ENCODE data around the gene KCNH6. TPM values are rescaled to one million over a fixed set of nuclear protein-coding genes. Genes with fewer than 3 reads are reported as not detected.

The KCNH6 gene
- total RNA-seq, 2 donors from 2014 or later, result not detected

- no peak overlapping the region for H3K4me3 Mint-ChIP-seq
- H3K27me3 Mint-ChIP-seq (ENCODE audit: low read depth), result no peaks in the 10 kb centered on the region
- peaks cover 43% of the 10 kb centered on the region for H3K4me1 Mint-ChIP-seq (ENCODE audit: low read depth)
- ATAC-seq (replicated peaks in 1 of 2) (peak; percentile 77 to 92), DNase-seq (no peak)
- no peaks in the 10 kb centered on the region for H3K9me3 Mint-ChIP-seq
- peaks cover 3 to 6% of the 10 kb centered on the region in 2 donors for H3K36me3 Mint-ChIP-seq (ENCODE audit: insufficient read depth in 2 of 2)
- peak overlapping the region; percentile 75 for H3K27ac Mint-ChIP-seq
These were observed 48.6 kb downstream of the KCNH6 start for GRCh38 chr17:63571632-63572310.

- peaks cover 37% of the 10 kb centered on the region for H3K4me1 Mint-ChIP-seq (ENCODE audit: low read depth)
- DNase-seq (no peak), ATAC-seq (replicated peaks in 1 of 2) (no peak)
- no peaks in the 10 kb centered on the region for H3K27me3 Mint-ChIP-seq (ENCODE audit: low read depth)
- no peak overlapping the region for H3K27ac Mint-ChIP-seq
- no peak overlapping the region for H3K4me3 Mint-ChIP-seq
- H3K9me3 Mint-ChIP-seq, result no peaks in the 10 kb centered on the region
- peaks cover 3 to 6% of the 10 kb centered on the region in 2 donors for H3K36me3 Mint-ChIP-seq (ENCODE audit: insufficient read depth in 2 of 2)
These were observed 50.5 kb downstream of the KCNH6 start for GRCh38 chr17:63573634-63574033.

GRCh38 chr17:63578027-63578768, 55.0 kb downstream of the KCNH6 start:
- Mint-ChIP-seq H3K36me3 (ENCODE audit: insufficient read depth in 2 of 2) (peaks cover 5 to 15% of the 10 kb centered on the region in 2 donors), H3K27ac (no peak overlapping the region), H3K4me3 (no peak overlapping the region), H3K4me1 (ENCODE audit: low read depth) (peaks cover 23% of the 10 kb centered on the region), H3K27me3 (ENCODE audit: low read depth) (no peaks in the 10 kb centered on the region), H3K9me3 (no peaks in the 10 kb centered on the region)
- DNase-seq (no peak), ATAC-seq (replicated peaks in 1 of 2) (no peak)

- H3K27me3 Mint-ChIP-seq (ENCODE audit: low read depth), result no peaks in the 10 kb centered on the region
- no peaks in the 10 kb centered on the region for H3K9me3 Mint-ChIP-seq
- H3K4me3 Mint-ChIP-seq, result no peak overlapping the region
- H3K4me1 Mint-ChIP-seq (ENCODE audit: low read depth), result peaks cover 23% of the 10 kb centered on the region
- no peak for DNase-seq
- H3K36me3 Mint-ChIP-seq (ENCODE audit: insufficient read depth in 2 of 2), result peaks cover 5 to 14% of the 10 kb centered on the region in 2 donors
- H3K27ac Mint-ChIP-seq, result no peak overlapping the region
- no peak for ATAC-seq (replicated peaks in 1 of 2)
These were observed 55.6 kb downstream of the KCNH6 start for GRCh38 chr17:63578769-63579111.

GRCh38 chr17:63579633-63580032, 56.5 kb downstream of the KCNH6 start:
- no peak overlapping the region for H3K4me3 Mint-ChIP-seq
- no peaks in the 10 kb centered on the region for H3K9me3 Mint-ChIP-seq
- H3K4me1 Mint-ChIP-seq (ENCODE audit: low read depth), result peaks cover 24% of the 10 kb centered on the region
- ATAC-seq (replicated peaks in 1 of 2) (no peak), DNase-seq (no peak)
- peaks cover 2 to 16% of the 10 kb centered on the region in 2 donors for H3K36me3 Mint-ChIP-seq (ENCODE audit: insufficient read depth in 2 of 2)
- peak overlapping the region; percentile 85 for H3K27ac Mint-ChIP-seq
- no peaks in the 10 kb centered on the region for H3K27me3 Mint-ChIP-seq (ENCODE audit: low read depth)

- Mint-ChIP-seq H3K27ac (peak overlapping the region; percentile 51), H3K4me3 (no peak overlapping the region), H3K27me3 (ENCODE audit: low read depth) (no peaks in the 10 kb centered on the region), H3K36me3 (ENCODE audit: insufficient read depth in 2 of 2) (peaks cover 11 to 37% of the 10 kb centered on the region in 2 donors), H3K9me3 (no peaks in the 10 kb centered on the region), H3K4me1 (ENCODE audit: low read depth) (peaks cover 24% of the 10 kb centered on the region)
- DNase-seq, result no peak
- no peak for ATAC-seq (replicated peaks in 1 of 2)
These were observed 64.6 kb downstream of the KCNH6 start for GRCh38 chr17:63587770-63588169.

GRCh38 chr17:63588797-63589196, 65.6 kb downstream of the KCNH6 start:
- peaks cover 9 to 33% of the 10 kb centered on the region in 2 donors for H3K36me3 Mint-ChIP-seq (ENCODE audit: insufficient read depth in 2 of 2)
- H3K4me3 Mint-ChIP-seq, result no peak overlapping the region
- peaks cover 19% of the 10 kb centered on the region for H3K4me1 Mint-ChIP-seq (ENCODE audit: low read depth)
- ATAC-seq (replicated peaks in 1 of 2) (no peak), DNase-seq (no peak)
- H3K27me3 Mint-ChIP-seq (ENCODE audit: low read depth), result no peaks in the 10 kb centered on the region
- H3K27ac Mint-ChIP-seq, result no peak overlapping the region
- H3K9me3 Mint-ChIP-seq, result no peaks in the 10 kb centered on the region

GRCh38 chr17:63589646-63590045, 66.5 kb downstream of the KCNH6 start:
- H3K9me3 Mint-ChIP-seq, result no peaks in the 10 kb centered on the region
- peaks cover 12% of the 10 kb centered on the region for H3K4me1 Mint-ChIP-seq (ENCODE audit: low read depth)
- no peaks in the 10 kb centered on the region for H3K27me3 Mint-ChIP-seq (ENCODE audit: low read depth)
- H3K4me3 Mint-ChIP-seq, result no peak overlapping the region
- ATAC-seq (replicated peaks in 1 of 2), result no peak
- peak overlapping the region; percentile 35 for H3K27ac Mint-ChIP-seq
- no peak for DNase-seq
- peaks cover 9 to 29% of the 10 kb centered on the region in 2 donors for H3K36me3 Mint-ChIP-seq (ENCODE audit: insufficient read depth in 2 of 2)

GRCh38 chr17:63592797-63593196, 69.6 kb downstream of the KCNH6 start:
- ATAC-seq (replicated peaks in 1 of 2) (no peak), DNase-seq (no peak)
- Mint-ChIP-seq H3K27me3 (ENCODE audit: low read depth) (no peaks in the 10 kb centered on the region), H3K4me3 (no peak overlapping the region), H3K4me1 (ENCODE audit: low read depth) (peaks cover 5% of the 10 kb centered on the region), H3K27ac (no peak overlapping the region), H3K9me3 (no peaks in the 10 kb centered on the region), H3K36me3 (ENCODE audit: insufficient read depth in 2 of 2) (peaks cover 5 to 20% of the 10 kb centered on the region in 2 donors)

GRCh38 chr17:63595132-63595531, 72.0 kb downstream of the KCNH6 start:
- H3K4me3 Mint-ChIP-seq, result no peak overlapping the region
- H3K9me3 Mint-ChIP-seq, result no peaks in the 10 kb centered on the region
- DNase-seq (no peak), ATAC-seq (replicated peaks in 1 of 2) (no peak)
- peaks cover 0 to 7% of the 10 kb centered on the region in 2 donors for H3K36me3 Mint-ChIP-seq (ENCODE audit: insufficient read depth in 2 of 2)
- H3K27me3 Mint-ChIP-seq (ENCODE audit: low read depth), result no peaks in the 10 kb centered on the region
- peaks cover 23% of the 10 kb centered on the region for H3K4me1 Mint-ChIP-seq (ENCODE audit: low read depth)
- H3K27ac Mint-ChIP-seq, result no peak overlapping the region

Other genes starting within 250 kb of the KCNH6 start
- gene CYB561, start 77.1 kb upstream of the KCNH6 start, total RNA-seq, result 10 to 100 TPM in 1 of 2 donors, 1 to 10 TPM in 1; 4.7 to 10.2 TPM
- 1 to 10 TPM in 1 of 2 donors, under 1 TPM in 1; 0.58 to 2.5 TPM for gene ACE, start 46.3 kb upstream of the KCNH6 start, total RNA-seq
- 100 to 1,000 TPM; 124 to 126 TPM for gene DCAF7, start 27.1 kb downstream of the KCNH6 start, total RNA-seq
- gene TACO1, start 77.5 kb downstream of the KCNH6 start, total RNA-seq, result 10 to 100 TPM; 32.7 to 35.1 TPM
- gene MAP3K3, start 99.1 kb downstream of the KCNH6 start, total RNA-seq, result 10 to 100 TPM; 34.9 to 46.8 TPM
- gene LIMD2, start 176.8 kb downstream of the KCNH6 start, total RNA-seq, result 100 to 1,000 TPM; 227 to 324 TPM
- 10 to 100 TPM; 71.7 to 77.7 TPM for gene STRADA, start 218.4 kb downstream of the KCNH6 start, total RNA-seq

Measured in activated T-cell treated with anti-CD3 and anti-CD28 coated beads, Interleukin-2, amount 50 U/mL, for 72 hours (primary cell).